MCF 10A (cell line): ENCODE data around the gene CMTM4. TPM values are rescaled to one million over a fixed set of nuclear protein-coding genes. Genes with fewer than 3 reads are reported as not detected.
"Not testable (repeated sequence)": the region's sequence is repeated elsewhere in the genome, so short reads cannot be mapped to it uniquely, and the experiment has no call there.

Source experiments
- BruUV-seq: library from RNA; stranded (reverse); fragments of 400-500 nt; replicated peaks from 2 replicates; lab custom pipeline; 2021; lab: Mats Ljungman, UMichigan
- CTCF ChIA-PET: fragments of 300-600 bp; sonication (Branson Sonifier 250); formaldehyde crosslinking; extraction: SDS; loops from one replicate; lab custom pipeline; 2021; ENCODE audit warnings: antibody characterized with exemption, inconsistent platforms; lab: Yijun Ruan, JAX
- POLR2A ChIA-PET: fragments of 300-600, 350-650 bp; sonication (Branson Sonifier 250); formaldehyde crosslinking; extraction: SDS; loops from one replicate; lab custom pipeline; 2020; ENCODE audit warnings: antibody characterized with exemption, inconsistent platforms; lab: Yijun Ruan, JAX
- DNase-seq: peaks from one replicate; pipeline ENCODE4 v3.0.0-alpha.2; 2018; ENCODE audit not compliant: unreplicated experiment
- H3K27ac Mint-ChIP-seq: one replicate; pipeline ENCODE4 v1.8.0; 2022; ENCODE audit warnings: mild to moderate bottlenecking, low read depth, mixed read lengths; ENCODE audit not compliant: unreplicated experiment
- H3K27me3 Mint-ChIP-seq: one replicate; pipeline ENCODE4 v1.8.0; 2022; ENCODE audit warnings: mixed read lengths; ENCODE audit not compliant: insufficient read depth, unreplicated experiment
- H3K36me3 Mint-ChIP-seq: one replicate; pipeline ENCODE4 v1.8.0; 2022; ENCODE audit warnings: mild to moderate bottlenecking, moderate library complexity, mixed read lengths; ENCODE audit not compliant: insufficient read depth, unreplicated experiment
- H3K4me1 Mint-ChIP-seq: one replicate; pipeline ENCODE4 v1.8.0; 2022; ENCODE audit warnings: mixed read lengths; ENCODE audit not compliant: insufficient read depth, unreplicated experiment
- H3K4me3 Mint-ChIP-seq: one replicate; pipeline ENCODE4 v1.8.0; 2022; ENCODE audit warnings: mild to moderate bottlenecking, moderate library complexity, mixed read lengths; ENCODE audit not compliant: unreplicated experiment
- H3K9me3 Mint-ChIP-seq: one replicate; pipeline ENCODE4 v1.8.0; 2022; ENCODE audit warnings: mixed read lengths; ENCODE audit not compliant: unreplicated experiment
- intact Hi-C: fragments of 100-400 bp; cut with micrococcal nuclease; formaldehyde crosslinking; loops from 2 replicates; pipeline ENCODE4 v1.14.1; 2022
- total RNA-seq: library from RNA; stranded (reverse); gene quantifications from 2 replicates; pipeline ENCODE4 v1.2.3, GENCODE V29; 2022
- TF ChIP-seq, protein P1 (sequence below): fragments of 200-600 bp; IDR thresholded peaks from one replicate; pipeline ENCODE4 v1.8.0; 2022; ENCODE audit warnings: antibody characterized with exemption, mild to moderate bottlenecking; ENCODE audit not compliant: unreplicated experiment

Gene CMTM4
- total RNA-seq, 1 experiment from 2014 or later: 27.2 TPM

DNA sequence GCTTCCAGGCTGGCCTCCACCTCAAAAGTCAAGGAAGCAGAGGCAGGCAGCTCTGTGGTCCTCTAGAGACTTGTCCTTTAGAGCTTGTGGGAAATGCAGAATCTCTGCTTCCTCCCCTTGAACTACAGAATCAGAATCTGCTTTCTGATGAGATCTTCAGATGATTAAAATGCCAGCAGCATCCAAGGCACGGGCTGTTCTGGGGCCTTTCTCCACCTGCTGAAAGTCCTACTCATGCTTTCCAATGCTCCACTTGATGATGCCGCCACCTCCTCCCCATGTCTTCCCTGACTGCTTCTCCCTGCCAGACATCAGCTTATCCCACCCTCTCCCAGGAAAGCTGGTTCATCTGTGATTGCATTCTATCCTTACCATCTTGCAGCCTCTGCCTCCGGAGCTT lies 58.7 kb downstream of the CMTM4 start:
- intact Hi-C loops: no loop called here
- CTCF ChIA-PET: interaction anchor here (0.5 to 5.2 kb wide), 5 partner anchors 14 to 231 kb away, joined by 3 to 59 read pairs (median 3); no protein-coding TSS in a partner anchor
- peaks cover 21% of the 10 kb centered on the region for H3K36me3 Mint-ChIP-seq

DNA sequence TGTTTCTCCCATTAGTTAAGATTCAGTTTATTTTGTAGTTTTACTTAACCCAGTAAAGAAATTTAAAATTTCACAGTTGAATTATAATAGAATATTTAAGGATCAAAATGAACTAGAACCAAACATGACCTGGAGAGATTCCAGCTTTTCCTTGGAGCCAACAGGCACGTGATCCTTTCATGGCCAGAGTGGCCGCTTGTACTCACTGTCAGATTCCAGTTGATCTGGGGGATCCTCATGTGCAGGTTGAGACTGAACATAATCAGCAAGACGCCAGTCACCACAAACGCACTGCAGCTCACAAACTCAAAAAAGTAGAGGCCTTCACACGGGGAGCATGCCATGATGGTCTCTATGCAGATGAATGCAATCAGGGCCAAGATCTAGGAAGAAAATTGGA lies 60.3 kb downstream of the CMTM4 start:
- Mint-ChIP-seq H3K27me3 (no peaks in the 10 kb centered on the region), H3K4me1 (peaks cover 18% of the 10 kb centered on the region), H3K27ac (peak overlapping the region; percentile 50), H3K36me3 (peaks cover 27% of the 10 kb centered on the region), H3K9me3 (no peaks in the 10 kb centered on the region), H3K4me3 (no peak overlapping the region)
- no peak for DNase-seq
- ChIA-PET POLR2A (interaction anchor here (1.3 kb wide), 1 partner anchor 16 kb away, joined by 3 read pairs; no protein-coding TSS in a partner anchor), CTCF (interaction anchor here (0.6 to 3.3 kb wide), 5 partner anchors 15 to 194 kb away, joined by 3 to 15 read pairs (median 5); partner anchors contain the start of gene NAE1)
- TF ChIP-seq, protein P1, sequence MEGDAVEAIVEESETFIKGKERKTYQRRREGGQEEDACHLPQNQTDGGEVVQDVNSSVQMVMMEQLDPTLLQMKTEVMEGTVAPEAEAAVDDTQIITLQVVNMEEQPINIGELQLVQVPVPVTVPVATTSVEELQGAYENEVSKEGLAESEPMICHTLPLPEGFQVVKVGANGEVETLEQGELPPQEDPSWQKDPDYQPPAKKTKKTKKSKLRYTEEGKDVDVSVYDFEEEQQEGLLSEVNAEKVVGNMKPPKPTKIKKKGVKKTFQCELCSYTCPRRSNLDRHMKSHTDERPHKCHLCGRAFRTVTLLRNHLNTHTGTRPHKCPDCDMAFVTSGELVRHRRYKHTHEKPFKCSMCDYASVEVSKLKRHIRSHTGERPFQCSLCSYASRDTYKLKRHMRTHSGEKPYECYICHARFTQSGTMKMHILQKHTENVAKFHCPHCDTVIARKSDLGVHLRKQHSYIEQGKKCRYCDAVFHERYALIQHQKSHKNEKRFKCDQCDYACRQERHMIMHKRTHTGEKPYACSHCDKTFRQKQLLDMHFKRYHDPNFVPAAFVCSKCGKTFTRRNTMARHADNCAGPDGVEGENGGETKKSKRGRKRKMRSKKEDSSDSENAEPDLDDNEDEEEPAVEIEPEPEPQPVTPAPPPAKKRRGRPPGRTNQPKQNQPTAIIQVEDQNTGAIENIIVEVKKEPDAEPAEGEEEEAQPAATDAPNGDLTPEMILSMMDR: no peak
- no TSS peak for BruUV-seq
- intact Hi-C loops: no loop called here

More for the DNA sequence above, 58.7 kb downstream of the CMTM4 start:
- H3K27ac Mint-ChIP-seq: peak overlapping the region; percentile 98
- H3K27me3 Mint-ChIP-seq: no peaks in the 10 kb centered on the region
- TF ChIP-seq, protein P1: no peak
- H3K4me3 Mint-ChIP-seq: no peak overlapping the region
- POLR2A ChIA-PET: interaction anchor here (0.7 to 4.0 kb wide), 3 partner anchors 13 to 20 kb away, joined by 3 to 18 read pairs (median 5); no protein-coding TSS in a partner anchor
- H3K9me3 Mint-ChIP-seq: no peaks in the 10 kb centered on the region
- H3K4me1 Mint-ChIP-seq: peaks cover 18% of the 10 kb centered on the region
- no peak for DNase-seq
- no TSS peak for BruUV-seq

DNA sequence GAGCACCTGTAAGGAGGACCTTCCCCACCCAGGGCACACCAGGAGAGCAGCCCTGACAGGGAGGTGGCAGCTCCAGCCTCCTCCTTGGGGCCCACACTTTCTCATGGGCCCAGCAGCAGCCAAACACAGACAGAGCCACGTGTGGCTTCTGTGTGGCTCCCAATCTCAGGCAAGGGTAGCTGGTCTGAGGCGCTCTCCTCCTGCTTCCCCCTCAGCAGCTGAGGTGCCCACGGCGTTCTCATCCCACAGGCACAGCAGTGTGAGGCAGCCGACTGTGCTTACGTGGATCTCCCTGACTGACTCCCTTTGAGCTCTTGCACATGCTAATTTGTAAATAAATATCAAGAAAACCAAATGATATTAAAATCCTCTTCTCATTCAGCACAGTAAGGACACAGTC lies 61.1 kb downstream of the CMTM4 start:
- POLR2A ChIA-PET: interaction anchor here (0.6 to 1.3 kb wide), 2 partner anchors 11 to 16 kb away, joined by 3 read pairs; no protein-coding TSS in a partner anchor
- Mint-ChIP-seq H3K27me3 (no peaks in the 10 kb centered on the region), H3K27ac (no peak overlapping the region), H3K4me1 (peaks cover 18% of the 10 kb centered on the region), H3K36me3 (peaks cover 27% of the 10 kb centered on the region), H3K4me3 (no peak overlapping the region), H3K9me3 (no peaks in the 10 kb centered on the region)
- intact Hi-C loops: no loop called here
- no peak for DNase-seq
- TF ChIP-seq, protein P1: no peak
- no TSS peak for BruUV-seq
- CTCF ChIA-PET: interaction anchor here (0.7 to 3.3 kb wide), 5 partner anchors 16 to 195 kb away, joined by 3 to 15 read pairs (median 5); partner anchors contain the start of gene NAE1

DNA sequence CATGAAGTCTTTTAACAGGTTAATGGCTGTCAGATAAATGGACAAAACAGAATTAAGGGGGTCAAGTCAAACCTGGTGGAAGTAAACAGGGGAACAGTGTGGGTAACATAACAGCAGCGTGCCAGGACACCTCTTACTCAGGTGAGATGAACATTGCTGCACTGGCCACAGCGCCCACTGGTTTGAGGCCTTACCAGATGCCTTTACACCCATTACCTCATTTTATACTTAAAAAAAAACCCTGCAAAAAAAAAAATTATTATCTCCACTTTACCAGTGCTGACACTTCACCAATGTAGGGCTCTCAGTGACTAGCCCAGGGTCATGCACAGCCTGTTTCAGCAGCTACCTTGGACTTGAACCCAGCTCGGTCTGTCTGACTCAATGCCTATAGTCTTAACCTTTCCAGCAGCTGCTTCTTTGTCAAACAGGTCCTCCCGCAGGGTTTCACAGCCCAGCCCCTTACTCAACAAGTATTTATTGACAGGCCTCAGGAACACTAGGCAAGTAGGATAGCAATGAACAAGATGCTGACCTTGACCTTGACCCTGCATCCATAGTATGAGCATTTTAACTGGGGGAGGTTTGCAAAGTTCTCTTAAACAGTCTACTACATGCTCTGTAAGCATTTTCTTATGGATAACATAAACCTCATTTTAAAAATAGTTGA lies 61.9 kb downstream of the CMTM4 start:
- Mint-ChIP-seq H3K27ac (peak overlapping the region; percentile 27), H3K4me1 (peaks cover 18% of the 10 kb centered on the region), H3K27me3 (no peaks in the 10 kb centered on the region), H3K4me3 (no peak overlapping the region), H3K9me3 (no peaks in the 10 kb centered on the region), H3K36me3 (peaks cover 27% of the 10 kb centered on the region)
- no TSS peak for BruUV-seq
- CTCF ChIA-PET: interaction anchor here (0.6 to 3.3 kb wide), 8 partner anchors 16 to 1411 kb away, joined by 3 to 15 read pairs (median 4); partner anchors contain the start of gene NAE1
- intact Hi-C loops: no loop called here
- POLR2A ChIA-PET: interaction anchor here (0.6 to 1.3 kb wide), 2 partner anchors 10 to 15 kb away, joined by 3 read pairs; no protein-coding TSS in a partner anchor
- DNase-seq: no peak
- TF ChIP-seq, protein P1: no peak

DNA sequence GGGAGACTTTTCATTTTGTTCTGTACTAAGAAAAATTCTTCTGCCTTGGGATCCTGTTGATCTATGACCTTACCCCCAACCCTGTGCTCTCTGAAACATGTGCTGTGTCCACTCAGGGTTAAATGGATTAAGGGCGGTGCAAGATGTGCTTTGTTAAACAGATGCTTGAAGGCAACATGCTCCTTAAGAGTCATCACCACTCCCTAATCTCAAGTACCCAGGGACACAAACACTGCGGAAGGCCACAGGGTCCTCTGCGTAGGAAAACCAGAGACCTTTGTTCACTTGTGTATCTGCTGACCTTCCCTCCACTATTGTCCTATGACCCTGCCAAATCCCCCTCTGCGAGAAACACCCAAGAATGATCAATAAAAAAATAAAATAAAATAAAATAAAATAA lies 65.0 kb downstream of the CMTM4 start:
- H3K4me3 Mint-ChIP-seq, CTCF ChIA-PET, H3K27me3 Mint-ChIP-seq, POLR2A ChIA-PET, H3K9me3 Mint-ChIP-seq, intact Hi-C loops, BruUV-seq, H3K4me1 Mint-ChIP-seq, DNase-seq: not testable (repeated sequence)
- Mint-ChIP-seq H3K27ac (peak overlapping the region; percentile 75), H3K36me3 (peaks cover 23% of the 10 kb centered on the region)
